GM23338 (cell line): Measurements from ENCODE around the gene FARS2.

Experiments
- CREB1 ChIP-seq: fragments of 250-450 bp; sonication (Bioruptor Pico); IDR thresholded peaks from 2 replicates; pipeline ENCODE4 v1.5.0; 2020; ENCODE audit warnings: low read depth, mild to moderate bottlenecking, moderate library complexity
- EZH2 ChIP-seq: fragments of 200-600 bp; sonication (generic); IDR thresholded peaks from one replicate; pipeline ENCODE4 v1.8.0; 2017; ENCODE audit warnings: antibody characterized with exemption, mild to moderate bottlenecking, low read depth; ENCODE audit not compliant: unreplicated experiment
- EZH2phosphoT487 ChIP-seq: fragments of 200-600 bp; sonication (generic); IDR thresholded peaks from one replicate; pipeline ENCODE4 v1.8.1; 2018; ENCODE audit warnings: antibody characterized with exemption; ENCODE audit not compliant: unreplicated experiment
- JUNB ChIP-seq: IDR thresholded peaks from one replicate; pipeline ENCODE4 v1.6.1; 2016; ENCODE audit warnings: antibody characterized with exemption; ENCODE audit not compliant: unreplicated experiment
- POLR2AphosphoS5 ChIP-seq: IDR thresholded peaks from 2 replicates; pipeline ENCODE4 v1.6.1; 2016; ENCODE audit warnings: antibody characterized with exemption, low read depth
- STAT1 ChIP-seq: IDR thresholded peaks from one replicate; pipeline ENCODE4 v1.6.1; 2016; ENCODE audit warnings: antibody characterized with exemption; ENCODE audit not compliant: unreplicated experiment
- TF ChIP-seq, protein P1 (sequence below), 2 experiments: fragments of 200-600 bp in 1 of 2; sonication (generic) in 1 of 2; conservative IDR thresholded peaks; 2 replicates each; pipeline versions ENCODE4 v1.5.1 to v1.6.1; 2016 to 2017; ENCODE audit warnings: antibody characterized with exemption in 2 of 2, low read depth in 2 of 2, mild to moderate bottlenecking in 2 of 2, moderate library complexity in 1 of 2
- TF ChIP-seq, protein P2 (sequence below): IDR thresholded peaks from one replicate; pipeline ENCODE4 v1.6.1; 2018; ENCODE audit warnings: antibody characterized with exemption; ENCODE audit not compliant: unreplicated experiment
- TF ChIP-seq, protein P3 (sequence below): IDR thresholded peaks from 2 replicates; pipeline ENCODE4 v1.6.1; 2016; ENCODE audit warnings: antibody characterized with exemption

DNA sequence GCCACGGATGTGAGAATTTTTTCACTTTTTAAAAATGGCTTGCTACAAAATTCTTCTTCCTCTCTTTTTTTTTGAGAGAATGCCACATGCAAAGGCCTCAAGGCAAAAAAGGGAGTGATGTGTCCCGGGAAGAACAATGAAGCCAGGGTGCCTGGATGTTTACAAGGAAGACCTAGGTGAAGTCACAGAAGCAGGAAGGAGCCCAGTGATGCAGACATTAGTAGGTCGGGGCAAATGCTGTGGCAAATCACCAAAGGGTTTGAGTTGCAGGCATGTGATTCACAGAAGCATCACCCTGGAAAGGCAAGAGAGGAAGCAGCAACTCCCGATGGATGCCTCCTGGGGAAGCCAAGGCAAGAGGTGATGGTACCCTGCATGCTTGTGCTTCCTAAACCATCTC lies 46.8 kb downstream of the FARS2 start:
- TF ChIP-seq CREB1 (CRISPR knock-in tag) = no peak
- no peak for TF ChIP-seq POLR2AphosphoS5
- TF ChIP-seq, protein P1, sequence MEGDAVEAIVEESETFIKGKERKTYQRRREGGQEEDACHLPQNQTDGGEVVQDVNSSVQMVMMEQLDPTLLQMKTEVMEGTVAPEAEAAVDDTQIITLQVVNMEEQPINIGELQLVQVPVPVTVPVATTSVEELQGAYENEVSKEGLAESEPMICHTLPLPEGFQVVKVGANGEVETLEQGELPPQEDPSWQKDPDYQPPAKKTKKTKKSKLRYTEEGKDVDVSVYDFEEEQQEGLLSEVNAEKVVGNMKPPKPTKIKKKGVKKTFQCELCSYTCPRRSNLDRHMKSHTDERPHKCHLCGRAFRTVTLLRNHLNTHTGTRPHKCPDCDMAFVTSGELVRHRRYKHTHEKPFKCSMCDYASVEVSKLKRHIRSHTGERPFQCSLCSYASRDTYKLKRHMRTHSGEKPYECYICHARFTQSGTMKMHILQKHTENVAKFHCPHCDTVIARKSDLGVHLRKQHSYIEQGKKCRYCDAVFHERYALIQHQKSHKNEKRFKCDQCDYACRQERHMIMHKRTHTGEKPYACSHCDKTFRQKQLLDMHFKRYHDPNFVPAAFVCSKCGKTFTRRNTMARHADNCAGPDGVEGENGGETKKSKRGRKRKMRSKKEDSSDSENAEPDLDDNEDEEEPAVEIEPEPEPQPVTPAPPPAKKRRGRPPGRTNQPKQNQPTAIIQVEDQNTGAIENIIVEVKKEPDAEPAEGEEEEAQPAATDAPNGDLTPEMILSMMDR (conservative IDR thresholded peaks at IDR 0.05; ENCODE audit: low read depth in 2 of 2) = no peak
- TF ChIP-seq, protein P2, sequence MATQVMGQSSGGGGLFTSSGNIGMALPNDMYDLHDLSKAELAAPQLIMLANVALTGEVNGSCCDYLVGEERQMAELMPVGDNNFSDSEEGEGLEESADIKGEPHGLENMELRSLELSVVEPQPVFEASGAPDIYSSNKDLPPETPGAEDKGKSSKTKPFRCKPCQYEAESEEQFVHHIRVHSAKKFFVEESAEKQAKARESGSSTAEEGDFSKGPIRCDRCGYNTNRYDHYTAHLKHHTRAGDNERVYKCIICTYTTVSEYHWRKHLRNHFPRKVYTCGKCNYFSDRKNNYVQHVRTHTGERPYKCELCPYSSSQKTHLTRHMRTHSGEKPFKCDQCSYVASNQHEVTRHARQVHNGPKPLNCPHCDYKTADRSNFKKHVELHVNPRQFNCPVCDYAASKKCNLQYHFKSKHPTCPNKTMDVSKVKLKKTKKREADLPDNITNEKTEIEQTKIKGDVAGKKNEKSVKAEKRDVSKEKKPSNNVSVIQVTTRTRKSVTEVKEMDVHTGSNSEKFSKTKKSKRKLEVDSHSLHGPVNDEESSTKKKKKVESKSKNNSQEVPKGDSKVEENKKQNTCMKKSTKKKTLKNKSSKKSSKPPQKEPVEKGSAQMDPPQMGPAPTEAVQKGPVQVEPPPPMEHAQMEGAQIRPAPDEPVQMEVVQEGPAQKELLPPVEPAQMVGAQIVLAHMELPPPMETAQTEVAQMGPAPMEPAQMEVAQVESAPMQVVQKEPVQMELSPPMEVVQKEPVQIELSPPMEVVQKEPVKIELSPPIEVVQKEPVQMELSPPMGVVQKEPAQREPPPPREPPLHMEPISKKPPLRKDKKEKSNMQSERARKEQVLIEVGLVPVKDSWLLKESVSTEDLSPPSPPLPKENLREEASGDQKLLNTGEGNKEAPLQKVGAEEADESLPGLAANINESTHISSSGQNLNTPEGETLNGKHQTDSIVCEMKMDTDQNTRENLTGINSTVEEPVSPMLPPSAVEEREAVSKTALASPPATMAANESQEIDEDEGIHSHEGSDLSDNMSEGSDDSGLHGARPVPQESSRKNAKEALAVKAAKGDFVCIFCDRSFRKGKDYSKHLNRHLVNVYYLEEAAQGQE = no peak
- no peak for TF ChIP-seq JUNB
- no peak for TF ChIP-seq EZH2
- no peak for TF ChIP-seq EZH2phosphoT487
- TF ChIP-seq STAT1 = no peak
- TF ChIP-seq, protein P3, sequence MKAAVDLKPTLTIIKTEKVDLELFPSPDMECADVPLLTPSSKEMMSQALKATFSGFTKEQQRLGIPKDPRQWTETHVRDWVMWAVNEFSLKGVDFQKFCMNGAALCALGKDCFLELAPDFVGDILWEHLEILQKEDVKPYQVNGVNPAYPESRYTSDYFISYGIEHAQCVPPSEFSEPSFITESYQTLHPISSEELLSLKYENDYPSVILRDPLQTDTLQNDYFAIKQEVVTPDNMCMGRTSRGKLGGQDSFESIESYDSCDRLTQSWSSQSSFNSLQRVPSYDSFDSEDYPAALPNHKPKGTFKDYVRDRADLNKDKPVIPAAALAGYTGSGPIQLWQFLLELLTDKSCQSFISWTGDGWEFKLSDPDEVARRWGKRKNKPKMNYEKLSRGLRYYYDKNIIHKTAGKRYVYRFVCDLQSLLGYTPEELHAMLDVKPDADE = no peak
